ENCODE data around the gene MGAT5. TPM values are rescaled to one million over a fixed set of nuclear protein-coding genes. Genes with fewer than 3 reads are reported as not detected.

Gene MGAT5
- polyA plus RNA-seq, 1 donor = 19.0 TPM

GRCh38 chr2:134370655-134371445, 117.0 kb downstream of the MGAT5 start:
- H3K27ac ChIP-seq (ENCODE audit: low read length) = no peak overlapping the region
- H3K9me3 ChIP-seq (ENCODE audit: control insufficient read depth, low read depth, low read length) = no peaks in the 10 kb centered on the region
- WGBS (ENCODE audit: insufficient coverage, low lambda C conversion rate) = no CpG with 5 or more reads among the region's 10 CpGs
- peaks cover 5% of the 10 kb centered on the region for H3K36me3 ChIP-seq (ENCODE audit: control insufficient read depth, insufficient read depth, low read length)
- no peaks in the 10 kb centered on the region for H3K27me3 ChIP-seq (ENCODE audit: control insufficient read depth, insufficient read depth, low read length)
- no peaks in the 10 kb centered on the region for H3K4me1 ChIP-seq (ENCODE audit: control insufficient read depth, insufficient read depth, low read length)
- DNase-seq = no peak
- H3K4me3 ChIP-seq (ENCODE audit: low read length) = no peak overlapping the region

- Histone ChIP-seq H3K36me3 (ENCODE audit: control insufficient read depth, insufficient read depth, low read length) (peaks cover 15% of the 10 kb centered on the region), H3K4me1 (ENCODE audit: control insufficient read depth, insufficient read depth, low read length) (no peaks in the 10 kb centered on the region), H3K4me3 (ENCODE audit: low read length) (no peak overlapping the region), H3K27me3 (ENCODE audit: control insufficient read depth, insufficient read depth, low read length) (no peaks in the 10 kb centered on the region), H3K27ac (ENCODE audit: low read length) (no peak overlapping the region), H3K9me3 (ENCODE audit: control insufficient read depth, low read depth, low read length) (no peaks in the 10 kb centered on the region)
- DNase-seq = no peak
- WGBS (ENCODE audit: insufficient coverage, low lambda C conversion rate) = 100% methylated on average over 1 of the region's 5 CpGs
These were observed 118.3 kb downstream of the MGAT5 start for GRCh38 chr2:134372141-134372540.

- Histone ChIP-seq H3K27me3 (ENCODE audit: control insufficient read depth, insufficient read depth, low read length) (no peaks in the 10 kb centered on the region), H3K27ac (ENCODE audit: low read length) (no peak overlapping the region), H3K4me3 (ENCODE audit: low read length) (no peak overlapping the region), H3K36me3 (ENCODE audit: control insufficient read depth, insufficient read depth, low read length) (peaks cover 17% of the 10 kb centered on the region), H3K4me1 (ENCODE audit: control insufficient read depth, insufficient read depth, low read length) (no peaks in the 10 kb centered on the region), H3K9me3 (ENCODE audit: control insufficient read depth, low read depth, low read length) (no peaks in the 10 kb centered on the region)
- peak in 1 of 2 donors; percentile 32 for DNase-seq
- WGBS (ENCODE audit: insufficient coverage, low lambda C conversion rate) = 100% methylated on average over 1 of the region's 7 CpGs
These were observed 118.8 kb downstream of the MGAT5 start for GRCh38 chr2:134372611-134373131.

GRCh38 chr2:134375935-134376334, 122.1 kb downstream of the MGAT5 start:
- no peaks in the 10 kb centered on the region for H3K27me3 ChIP-seq (ENCODE audit: control insufficient read depth, insufficient read depth, low read length)
- H3K9me3 ChIP-seq (ENCODE audit: control insufficient read depth, low read depth, low read length) = no peaks in the 10 kb centered on the region
- DNase-seq = peak; percentile 26 to 38
- no peak overlapping the region for H3K4me3 ChIP-seq (ENCODE audit: low read length)
- no peaks in the 10 kb centered on the region for H3K4me1 ChIP-seq (ENCODE audit: control insufficient read depth, insufficient read depth, low read length)
- H3K36me3 ChIP-seq (ENCODE audit: control insufficient read depth, insufficient read depth, low read length) = peaks cover 17% of the 10 kb centered on the region
- no peak overlapping the region for H3K27ac ChIP-seq (ENCODE audit: low read length)
- WGBS (ENCODE audit: insufficient coverage, low lambda C conversion rate) = 57% methylated on average over 1 of the region's 3 CpGs

GRCh38 chr2:134377730-134378129, 123.9 kb downstream of the MGAT5 start:
- Histone ChIP-seq H3K27me3 (ENCODE audit: control insufficient read depth, insufficient read depth, low read length) (no peaks in the 10 kb centered on the region), H3K4me1 (ENCODE audit: control insufficient read depth, insufficient read depth, low read length) (no peaks in the 10 kb centered on the region), H3K4me3 (ENCODE audit: low read length) (no peak overlapping the region), H3K36me3 (ENCODE audit: control insufficient read depth, insufficient read depth, low read length) (peaks cover 12% of the 10 kb centered on the region), H3K27ac (ENCODE audit: low read length) (no peak overlapping the region), H3K9me3 (ENCODE audit: control insufficient read depth, low read depth, low read length) (no peaks in the 10 kb centered on the region)
- no CpG with 5 or more reads among the region's 7 CpGs for WGBS (ENCODE audit: insufficient coverage, low lambda C conversion rate)
- DNase-seq = no peak

DNA sequence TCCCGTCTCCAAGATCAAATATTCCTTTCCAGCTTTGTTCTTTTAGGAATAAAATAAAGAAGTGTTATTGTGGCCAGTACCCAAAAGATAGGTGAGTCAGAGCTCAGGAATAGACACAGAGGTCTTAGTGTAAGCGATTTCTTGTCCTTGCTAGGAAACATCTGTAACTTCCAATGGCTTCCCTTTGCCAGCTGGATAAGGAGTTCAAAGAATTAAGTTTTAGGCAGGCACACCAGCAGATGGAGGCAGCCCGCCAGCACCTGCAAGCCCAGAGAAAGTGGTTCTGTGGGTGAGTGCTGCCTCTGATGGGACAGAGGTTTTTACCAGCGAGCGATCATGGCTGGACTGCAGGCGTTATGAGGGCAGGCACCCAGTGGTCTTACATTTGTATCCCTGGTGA, 125.4 kb downstream of the MGAT5 start:
- Histone ChIP-seq H3K4me3 (ENCODE audit: low read length) (no peak overlapping the region), H3K36me3 (ENCODE audit: control insufficient read depth, insufficient read depth, low read length) (peaks cover 11% of the 10 kb centered on the region), H3K27me3 (ENCODE audit: control insufficient read depth, insufficient read depth, low read length) (no peaks in the 10 kb centered on the region), H3K9me3 (ENCODE audit: control insufficient read depth, low read depth, low read length) (no peaks in the 10 kb centered on the region), H3K4me1 (ENCODE audit: control insufficient read depth, insufficient read depth, low read length) (no peaks in the 10 kb centered on the region), H3K27ac (ENCODE audit: low read length) (no peak overlapping the region)
- WGBS (ENCODE audit: insufficient coverage, low lambda C conversion rate) = 100% methylated on average over 1 of the region's 6 CpGs
- no peak for DNase-seq

DNA sequence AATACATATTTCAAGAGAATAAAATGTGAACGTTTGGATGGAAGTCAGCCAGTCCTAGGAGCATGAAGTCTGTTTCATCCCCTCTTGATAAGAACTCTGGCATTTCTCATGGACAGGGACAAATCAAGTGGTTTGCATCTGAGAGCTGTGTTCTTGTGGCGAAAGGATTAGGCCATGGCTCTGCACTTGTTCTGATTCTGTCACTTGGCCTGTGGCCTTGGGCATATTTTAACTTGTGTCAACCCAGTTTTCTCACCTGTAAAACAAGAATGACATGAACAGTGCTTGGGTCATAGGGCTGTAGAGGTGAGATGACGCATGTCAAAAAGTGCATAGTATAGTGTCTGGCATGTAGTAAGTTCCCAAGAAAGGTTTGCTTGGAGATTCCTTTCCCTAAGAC, 125.8 kb downstream of the MGAT5 start:
- Histone ChIP-seq H3K36me3 (ENCODE audit: control insufficient read depth, insufficient read depth, low read length) (peaks cover 11% of the 10 kb centered on the region), H3K27ac (ENCODE audit: low read length) (no peak overlapping the region), H3K4me1 (ENCODE audit: control insufficient read depth, insufficient read depth, low read length) (no peaks in the 10 kb centered on the region), H3K9me3 (ENCODE audit: control insufficient read depth, low read depth, low read length) (no peaks in the 10 kb centered on the region), H3K4me3 (ENCODE audit: low read length) (no peak overlapping the region), H3K27me3 (ENCODE audit: control insufficient read depth, insufficient read depth, low read length) (no peaks in the 10 kb centered on the region)
- DNase-seq = no peak
- 100% methylated on average over 1 of the region's 3 CpGs for WGBS (ENCODE audit: insufficient coverage, low lambda C conversion rate)

- no peak for DNase-seq
- H3K4me3 ChIP-seq (ENCODE audit: low read length) = no peak overlapping the region
- no peaks in the 10 kb centered on the region for H3K9me3 ChIP-seq (ENCODE audit: control insufficient read depth, low read depth, low read length)
- no peaks in the 10 kb centered on the region for H3K4me1 ChIP-seq (ENCODE audit: control insufficient read depth, insufficient read depth, low read length)
- H3K36me3 ChIP-seq (ENCODE audit: control insufficient read depth, insufficient read depth, low read length) = peaks cover 13% of the 10 kb centered on the region
- no peak overlapping the region for H3K27ac ChIP-seq (ENCODE audit: low read length)
- H3K27me3 ChIP-seq (ENCODE audit: control insufficient read depth, insufficient read depth, low read length) = no peaks in the 10 kb centered on the region
- WGBS (ENCODE audit: insufficient coverage, low lambda C conversion rate) = no CpG with 5 or more reads among the region's 1 CpG
These were observed 127.3 kb downstream of the MGAT5 start for GRCh38 chr2:134381141-134381540.

DNA sequence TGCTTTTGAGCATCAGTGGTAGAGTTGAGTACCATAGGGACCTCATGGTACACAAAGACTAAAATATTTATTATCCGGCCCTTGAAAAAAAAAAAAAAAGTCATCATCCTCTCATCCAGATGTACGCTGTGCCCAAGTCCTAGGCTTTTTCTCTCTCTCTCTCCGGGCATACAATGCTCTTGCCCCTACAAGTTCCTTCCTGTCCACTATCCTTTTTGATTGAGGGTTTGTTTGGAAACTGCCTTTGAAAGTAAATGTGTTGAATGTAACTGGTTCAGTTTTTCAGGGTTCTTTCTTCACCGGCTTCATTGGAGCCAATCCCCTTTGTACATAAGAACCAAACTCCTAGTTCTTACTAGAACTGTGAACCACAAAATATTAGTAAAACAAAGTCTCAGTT, 130.3 kb downstream of the MGAT5 start:
- no peak overlapping the region for H3K27ac ChIP-seq (ENCODE audit: low read length)
- H3K36me3 ChIP-seq (ENCODE audit: control insufficient read depth, insufficient read depth, low read length) = peaks cover 3% of the 10 kb centered on the region
- DNase-seq = no peak
- H3K27me3 ChIP-seq (ENCODE audit: control insufficient read depth, insufficient read depth, low read length) = no peaks in the 10 kb centered on the region
- no peaks in the 10 kb centered on the region for H3K4me1 ChIP-seq (ENCODE audit: control insufficient read depth, insufficient read depth, low read length)
- WGBS (ENCODE audit: insufficient coverage, low lambda C conversion rate) = no CpG with 5 or more reads among the region's 4 CpGs
- no peak overlapping the region for H3K4me3 ChIP-seq (ENCODE audit: low read length)
- no peaks in the 10 kb centered on the region for H3K9me3 ChIP-seq (ENCODE audit: control insufficient read depth, low read depth, low read length)

GRCh38 chr2:134385195-134385594, 131.3 kb downstream of the MGAT5 start:
- WGBS (ENCODE audit: insufficient coverage, low lambda C conversion rate) = 100% methylated on average over 1 of the region's 2 CpGs
- H3K9me3 ChIP-seq (ENCODE audit: control insufficient read depth, low read depth, low read length) = no peaks in the 10 kb centered on the region
- H3K36me3 ChIP-seq (ENCODE audit: control insufficient read depth, insufficient read depth, low read length) = peaks cover 3% of the 10 kb centered on the region
- no peaks in the 10 kb centered on the region for H3K4me1 ChIP-seq (ENCODE audit: control insufficient read depth, insufficient read depth, low read length)
- H3K27ac ChIP-seq (ENCODE audit: low read length) = no peak overlapping the region
- no peaks in the 10 kb centered on the region for H3K27me3 ChIP-seq (ENCODE audit: control insufficient read depth, insufficient read depth, low read length)
- no peak for DNase-seq
- H3K4me3 ChIP-seq (ENCODE audit: low read length) = no peak overlapping the region

DNA sequence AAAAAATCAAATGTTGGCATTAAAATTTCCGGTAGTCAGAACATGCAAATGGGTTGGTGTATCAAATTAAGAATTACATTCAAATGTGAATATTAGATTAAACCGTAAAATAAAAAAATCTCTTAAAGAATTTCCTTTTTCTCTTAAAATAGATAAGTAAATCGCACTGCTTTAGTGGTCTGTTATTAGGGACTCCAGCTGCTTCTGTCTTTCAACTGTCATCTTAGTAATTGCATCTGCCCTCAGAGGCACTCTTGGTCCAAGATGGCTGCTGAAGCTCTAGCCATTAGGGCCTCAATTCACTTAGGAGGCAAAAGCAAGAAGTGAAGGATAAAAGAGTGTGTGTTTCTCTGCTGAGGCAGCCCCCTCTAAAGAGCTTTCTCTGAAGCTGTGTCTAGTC, 132.4 kb downstream of the MGAT5 start:
- peaks cover under 1% of the 10 kb centered on the region for H3K4me1 ChIP-seq (ENCODE audit: control insufficient read depth, insufficient read depth, low read length)
- WGBS (ENCODE audit: insufficient coverage, low lambda C conversion rate) = 85% methylated on average over 3 of the region's 3 CpGs
- no peaks in the 10 kb centered on the region for H3K9me3 ChIP-seq (ENCODE audit: control insufficient read depth, low read depth, low read length)
- no peak for DNase-seq
- H3K27me3 ChIP-seq (ENCODE audit: control insufficient read depth, insufficient read depth, low read length) = no peaks in the 10 kb centered on the region
- no peak overlapping the region for H3K27ac ChIP-seq (ENCODE audit: low read length)
- H3K4me3 ChIP-seq (ENCODE audit: low read length) = no peak overlapping the region
- H3K36me3 ChIP-seq (ENCODE audit: control insufficient read depth, insufficient read depth, low read length) = peaks cover 3% of the 10 kb centered on the region
